ENCODE results near the gene GRID2. TPM values are rescaled to one million over a fixed set of nuclear protein-coding genes. Genes with fewer than 3 reads are reported as not detected.

Gene GRID2
- total and polyA plus RNA-seq, 8 donors: 0.39 TPM; not detected in 7

DNA sequence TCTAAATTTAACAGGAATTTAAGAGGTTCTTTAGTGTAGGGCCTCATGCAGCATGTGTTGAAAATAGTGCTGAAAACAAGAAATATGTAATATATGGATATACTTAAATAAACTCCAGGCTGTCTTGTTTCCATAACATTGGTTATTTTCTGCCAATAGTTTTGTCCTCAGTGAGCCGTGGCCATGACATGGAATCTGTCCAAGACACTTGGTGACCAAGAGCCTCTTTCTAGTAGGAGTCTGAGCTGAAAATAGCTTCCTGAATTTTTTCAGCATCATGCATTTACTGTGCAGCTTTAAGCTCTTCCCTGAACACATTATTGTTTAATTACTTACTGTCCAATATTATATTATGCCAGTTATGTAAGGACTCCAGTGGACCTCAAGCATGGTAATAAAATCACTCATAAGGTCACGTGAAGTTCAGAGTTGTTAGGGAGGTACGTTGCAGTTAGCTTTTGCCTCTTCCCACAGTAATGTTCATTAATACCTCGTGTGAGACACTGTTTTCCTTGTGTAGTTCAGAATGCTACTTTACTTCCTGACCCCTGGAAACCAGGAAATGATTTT lies 488.2 kb downstream of the GRID2 start:
- FAIRE-seq (no peak), DNase-seq (no peak), ATAC-seq (no peak)
- H3K4me1 ChIP-seq: no peaks in the 10 kb centered on the region
- H3K36me3 ChIP-seq: no peaks in the 10 kb centered on the region
- intact Hi-C loops (cut with DNase I): no loop called here
- 37 to 38% methylated on average over 4 of the region's 4 CpGs for WGBS, 2 donors
- H3K4me3 ChIP-seq: no peak overlapping the region
- no peaks in the 10 kb centered on the region for H3K27me3 ChIP-seq
- no peak overlapping the region for H3K27ac ChIP-seq
- TF ChIP-seq, protein P1, sequence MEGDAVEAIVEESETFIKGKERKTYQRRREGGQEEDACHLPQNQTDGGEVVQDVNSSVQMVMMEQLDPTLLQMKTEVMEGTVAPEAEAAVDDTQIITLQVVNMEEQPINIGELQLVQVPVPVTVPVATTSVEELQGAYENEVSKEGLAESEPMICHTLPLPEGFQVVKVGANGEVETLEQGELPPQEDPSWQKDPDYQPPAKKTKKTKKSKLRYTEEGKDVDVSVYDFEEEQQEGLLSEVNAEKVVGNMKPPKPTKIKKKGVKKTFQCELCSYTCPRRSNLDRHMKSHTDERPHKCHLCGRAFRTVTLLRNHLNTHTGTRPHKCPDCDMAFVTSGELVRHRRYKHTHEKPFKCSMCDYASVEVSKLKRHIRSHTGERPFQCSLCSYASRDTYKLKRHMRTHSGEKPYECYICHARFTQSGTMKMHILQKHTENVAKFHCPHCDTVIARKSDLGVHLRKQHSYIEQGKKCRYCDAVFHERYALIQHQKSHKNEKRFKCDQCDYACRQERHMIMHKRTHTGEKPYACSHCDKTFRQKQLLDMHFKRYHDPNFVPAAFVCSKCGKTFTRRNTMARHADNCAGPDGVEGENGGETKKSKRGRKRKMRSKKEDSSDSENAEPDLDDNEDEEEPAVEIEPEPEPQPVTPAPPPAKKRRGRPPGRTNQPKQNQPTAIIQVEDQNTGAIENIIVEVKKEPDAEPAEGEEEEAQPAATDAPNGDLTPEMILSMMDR (IDR thresholded peaks at IDR 0.05): no peak
- H3K9me3 ChIP-seq: no peaks in the 10 kb centered on the region

DNA sequence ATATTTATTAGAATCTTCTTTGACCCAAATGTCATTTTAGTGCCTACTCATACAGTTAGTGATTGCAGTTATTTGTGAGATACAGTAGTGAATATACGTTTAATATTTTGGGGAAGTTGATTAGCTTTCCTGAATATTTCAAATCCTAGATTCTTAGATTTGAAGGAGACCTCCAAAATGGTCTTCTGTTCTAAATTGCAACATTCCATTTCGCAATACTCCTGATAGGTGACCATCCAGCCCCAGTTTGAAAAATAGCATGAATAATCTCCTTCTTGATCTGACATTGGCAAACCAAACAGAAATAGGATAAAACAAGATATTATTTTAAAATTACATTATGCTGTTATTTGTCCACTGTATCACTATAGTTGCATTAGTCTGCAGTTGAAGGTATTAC lies 505.6 kb downstream of the GRID2 start:
- ATAC-seq (no peak), DNase-seq (no peak), FAIRE-seq (no peak)
- TF ChIP-seq, protein P1 (IDR thresholded peaks at IDR 0.05): no peak
- Histone ChIP-seq H3K27ac (no peak overlapping the region), H3K9me3 (no peaks in the 10 kb centered on the region), H3K4me3 (no peak overlapping the region), H3K36me3 (no peaks in the 10 kb centered on the region), H3K27me3 (no peaks in the 10 kb centered on the region), H3K4me1 (no peaks in the 10 kb centered on the region)
- 67% methylated on average over 2 of the region's 2 CpGs for WGBS, 2 donors
- intact Hi-C loops (cut with DNase I): no loop called here

DNA sequence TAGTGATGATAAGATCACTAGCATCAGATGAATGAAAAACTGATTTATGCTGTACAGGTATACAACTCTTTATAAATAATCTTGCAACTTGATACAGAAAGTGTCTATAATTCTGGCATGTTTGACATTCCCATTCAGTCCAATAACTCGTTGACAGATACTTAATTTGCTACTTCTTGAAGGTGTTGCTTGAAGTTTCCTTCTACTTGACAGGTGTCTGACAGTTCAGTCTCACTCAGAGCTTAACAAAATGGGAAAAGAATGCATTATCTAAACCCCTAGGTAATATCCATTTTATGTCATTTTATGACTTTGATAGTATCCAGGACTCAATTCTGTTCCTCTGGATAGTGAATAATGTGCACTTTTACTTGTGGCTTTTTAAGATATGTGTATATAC lies 508.9 kb downstream of the GRID2 start:
- ATAC-seq: no peak
- FAIRE-seq: no peak
- 25 to 30% methylated on average over 1 of the region's 1 CpG for WGBS, 2 donors
- H3K4me3 ChIP-seq: no peak overlapping the region
- no peaks in the 10 kb centered on the region for H3K9me3 ChIP-seq
- no peaks in the 10 kb centered on the region for H3K4me1 ChIP-seq
- intact Hi-C loops (cut with DNase I): no loop called here
- no peaks in the 10 kb centered on the region for H3K36me3 ChIP-seq
- no peak overlapping the region for H3K27ac ChIP-seq
- no peak for DNase-seq
- TF ChIP-seq, protein P1 (IDR thresholded peaks at IDR 0.05): no peak
- no peaks in the 10 kb centered on the region for H3K27me3 ChIP-seq

DNA sequence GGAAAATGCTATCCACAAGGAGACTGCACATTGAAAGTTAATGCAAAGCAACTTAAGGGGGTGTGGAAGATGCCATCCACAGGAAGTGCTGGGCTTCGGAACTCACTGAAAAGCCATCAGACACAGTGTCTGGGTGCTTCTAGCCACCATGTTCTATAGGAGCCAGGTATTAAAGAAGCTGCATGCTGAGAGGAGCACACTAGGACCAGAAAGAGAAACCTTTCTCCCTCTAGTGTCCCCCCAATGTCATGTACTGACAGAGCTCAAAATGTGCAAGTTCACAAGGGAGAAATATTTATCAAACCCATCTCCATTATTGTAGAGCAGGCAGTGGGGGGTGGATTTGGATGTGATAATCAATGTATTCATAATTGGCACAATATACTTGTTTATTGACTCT lies 510.9 kb downstream of the GRID2 start:
- intact Hi-C loops (cut with DNase I): no loop called here
- Histone ChIP-seq H3K27me3 (no peaks in the 10 kb centered on the region), H3K4me3 (no peak overlapping the region), H3K4me1 (no peaks in the 10 kb centered on the region), H3K9me3 (no peaks in the 10 kb centered on the region), H3K36me3 (no peaks in the 10 kb centered on the region), H3K27ac (no peak overlapping the region)
- DNase-seq: no peak
- TF ChIP-seq, protein P1 (IDR thresholded peaks at IDR 0.05): no peak
- FAIRE-seq: no peak
- no peak for ATAC-seq
- 93 to 95% methylated on average over 1 of the region's 1 CpG for WGBS, 2 donors

DNA sequence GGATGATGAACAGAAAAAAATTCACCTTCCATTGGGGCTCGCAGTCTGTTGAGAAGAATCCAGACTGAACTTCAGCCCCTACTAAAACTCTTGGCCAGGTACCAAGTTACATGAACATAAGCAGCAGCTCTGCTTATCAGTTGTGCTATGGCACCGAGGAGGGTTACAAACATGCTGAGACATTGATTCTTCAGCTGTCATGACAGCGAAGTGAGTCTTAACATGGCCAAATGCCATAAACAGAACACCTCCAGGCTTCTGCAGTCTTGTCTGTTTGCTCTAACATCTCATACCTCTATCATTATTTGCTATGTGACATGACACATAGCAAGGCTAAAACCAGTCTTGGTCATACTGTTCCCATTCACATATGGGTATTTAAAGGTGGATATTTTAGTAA lies 521.5 kb downstream of the GRID2 start:
- Histone ChIP-seq H3K27ac (no peak overlapping the region), H3K9me3 (no peaks in the 10 kb centered on the region), H3K36me3 (no peaks in the 10 kb centered on the region), H3K4me1 (no peaks in the 10 kb centered on the region), H3K4me3 (no peak overlapping the region), H3K27me3 (no peaks in the 10 kb centered on the region)
- TF ChIP-seq, protein P1 (IDR thresholded peaks at IDR 0.05): no peak
- WGBS, 2 donors: 14 to 21% methylated on average over 3 of the region's 3 CpGs
- ATAC-seq: no peak
- intact Hi-C loops (cut with DNase I): no loop called here
- FAIRE-seq: no peak
- no peak for DNase-seq
